Activated T-cell treated with anti-CD3 and anti-CD28 coated beads, Interleukin-2, amount 50 U/mL, for 72 hours (primary cell): ENCODE measurements around the gene GLTPD2. TPM values are rescaled to one million over a fixed set of nuclear protein-coding genes. Genes with fewer than 3 reads are reported as not detected.
"Not testable (repeated sequence)": the region's sequence is repeated elsewhere in the genome, so short reads cannot be mapped to it uniquely, and the experiment has no call there.

Source experiments
- ATAC-seq, 2 donors: fragments of 150-1000 bp; cut with Tn5 transposase; replicated peaks in 1 of 2; 2 replicates each; pipeline ENCODE4 v1.10.0; 2021; ENCODE audit warnings: moderate library complexity in 2 of 2, mild to moderate bottlenecking in 1 of 2
- DNase-seq, 2 donors: peaks; one replicate each; pipeline ENCODE4 v3.0.0; 2021 to 2022; ENCODE audit warnings: mixed read lengths in 1 of 2
- H3K27ac Mint-ChIP-seq: one replicate; pipeline ENCODE4 v1.8.0; 2022; ENCODE audit warnings: mild to moderate bottlenecking, moderate library complexity, mixed read lengths
- H3K27me3 Mint-ChIP-seq: one replicate; pipeline ENCODE4 v1.8.0; 2022; ENCODE audit warnings: low read depth, mixed read lengths
- H3K36me3 Mint-ChIP-seq, 2 donors: one replicate each; pipeline ENCODE4 v1.8.0; 2022; ENCODE audit warnings: mixed read lengths in 2 of 2, mild to moderate bottlenecking in 1 of 2; ENCODE audit not compliant: insufficient read depth in 2 of 2
- H3K4me1 Mint-ChIP-seq: one replicate; pipeline ENCODE4 v1.8.0; 2022; ENCODE audit warnings: low read depth, mixed read lengths
- H3K4me3 Mint-ChIP-seq, 2 donors: one replicate each; pipeline ENCODE4 v1.8.0; 2022; ENCODE audit warnings: mild to moderate bottlenecking in 2 of 2, mixed read lengths in 2 of 2, moderate library complexity in 2 of 2
- H3K9me3 Mint-ChIP-seq, 2 donors: one replicate each; pipeline ENCODE4 v1.8.0; 2022; ENCODE audit warnings: mixed read lengths in 2 of 2
- total RNA-seq, 2 donors: library from RNA; stranded (reverse); gene quantifications; one replicate each; pipeline ENCODE4 v1.2.3, GENCODE V29; 2022

The GLTPD2 gene
- total RNA-seq, 2 donors from 2014 or later: not detected

DNA sequence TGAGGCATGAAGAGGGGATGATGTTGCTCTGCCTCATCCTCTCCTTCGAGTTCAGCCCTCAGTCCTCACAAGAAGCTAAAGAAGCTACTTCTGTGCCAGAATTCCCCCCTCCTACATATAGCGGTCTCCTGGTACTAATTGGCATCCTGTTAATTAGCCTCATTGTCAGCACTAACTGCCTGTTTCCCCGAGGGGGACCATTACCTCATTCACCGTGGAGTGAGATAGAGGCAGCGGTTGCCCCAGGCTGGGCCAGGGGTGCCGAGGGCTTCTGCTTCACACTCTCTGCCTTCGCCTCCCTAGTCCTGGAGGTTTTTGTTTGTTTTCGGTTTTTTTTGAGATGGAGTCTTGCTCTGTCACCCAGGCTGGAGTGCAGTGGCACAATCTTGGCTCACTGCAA lies 38.6 kb downstream of the GLTPD2 start:
- H3K36me3 Mint-ChIP-seq: no peaks in the 10 kb centered on the region
- H3K4me3 Mint-ChIP-seq: no peak overlapping the region
- no peak for ATAC-seq
- H3K27ac Mint-ChIP-seq: no peak overlapping the region
- DNase-seq: no peak
- H3K27me3 Mint-ChIP-seq: no peaks in the 10 kb centered on the region
- H3K9me3 Mint-ChIP-seq: no peaks in the 10 kb centered on the region
- H3K4me1 Mint-ChIP-seq: no peaks in the 10 kb centered on the region

GRCh38 chr17:4832829-4833177 lies 44.0 kb downstream of the GLTPD2 start:
- H3K27ac Mint-ChIP-seq: peak overlapping the region; percentile 67
- peak; percentile 25 to 43 for ATAC-seq
- not testable (repeated sequence) for H3K9me3 Mint-ChIP-seq, H3K36me3 Mint-ChIP-seq, H3K27me3 Mint-ChIP-seq, DNase-seq
- peak overlapping the region; percentile 86 to 96 for H3K4me3 Mint-ChIP-seq
- H3K4me1 Mint-ChIP-seq: peaks cover 32% of the 10 kb centered on the region

- DNase-seq (peak; percentile 89 to 91), ATAC-seq (peak; percentile 90 to 91)
- peaks cover 34% of the 10 kb centered on the region for H3K4me1 Mint-ChIP-seq
- H3K27me3 Mint-ChIP-seq: no peaks in the 10 kb centered on the region
- peaks cover 0 to 2% of the 10 kb centered on the region in 2 donors for H3K36me3 Mint-ChIP-seq
- H3K4me3 Mint-ChIP-seq: peak within 1 kb of the TSS; percentile 86 to 96
- no peaks in the 10 kb centered on the region for H3K9me3 Mint-ChIP-seq
- peak within 1 kb of the TSS; percentile 71 for H3K27ac Mint-ChIP-seq
Observed at GRCh38 chr17:4833178-4833940, 44.6 kb downstream of the GLTPD2 start, which contains the start of gene MINK1. MINK1 (plus strand) TSS chr17:4833340; CDS start chr17:4833584, 244 bp downstream.

GRCh38 chr17:4833941-4834680 lies 45.3 kb downstream of the GLTPD2 start:
- Mint-ChIP-seq H3K9me3 (no peaks in the 10 kb centered on the region), H3K4me3 (peak overlapping the region; percentile 79 to 96), H3K27me3 (no peaks in the 10 kb centered on the region), H3K4me1 (peaks cover 37% of the 10 kb centered on the region), H3K36me3 (peaks cover 0 to 2% of the 10 kb centered on the region in 2 donors), H3K27ac (peak overlapping the region; percentile 71)
- ATAC-seq (no peak), DNase-seq (no peak)

- peak overlapping the region; percentile 79 to 96 for H3K4me3 Mint-ChIP-seq
- no peak overlapping the region for H3K27ac Mint-ChIP-seq
- peaks cover 42% of the 10 kb centered on the region for H3K4me1 Mint-ChIP-seq
- H3K36me3 Mint-ChIP-seq: peaks cover 0 to 2% of the 10 kb centered on the region in 2 donors
- H3K27me3 Mint-ChIP-seq: no peaks in the 10 kb centered on the region
- no peaks in the 10 kb centered on the region for H3K9me3 Mint-ChIP-seq
- no peak for ATAC-seq
- DNase-seq: no peak
Observed at GRCh38 chr17:4834681-4835020, 45.9 kb downstream of the GLTPD2 start.

- peaks cover 58% of the 10 kb centered on the region for H3K4me1 Mint-ChIP-seq
- H3K9me3 Mint-ChIP-seq: no peaks in the 10 kb centered on the region
- peak overlapping the region in 1 of 2 donors; percentile 45 for H3K4me3 Mint-ChIP-seq
- H3K36me3 Mint-ChIP-seq: peaks cover 0 to 2% of the 10 kb centered on the region in 2 donors
- ATAC-seq: no peak
- H3K27ac Mint-ChIP-seq: no peak overlapping the region
- DNase-seq: no peak
- H3K27me3 Mint-ChIP-seq: no peaks in the 10 kb centered on the region
Observed at GRCh38 chr17:4836221-4836620, 47.5 kb downstream of the GLTPD2 start.

DNA sequence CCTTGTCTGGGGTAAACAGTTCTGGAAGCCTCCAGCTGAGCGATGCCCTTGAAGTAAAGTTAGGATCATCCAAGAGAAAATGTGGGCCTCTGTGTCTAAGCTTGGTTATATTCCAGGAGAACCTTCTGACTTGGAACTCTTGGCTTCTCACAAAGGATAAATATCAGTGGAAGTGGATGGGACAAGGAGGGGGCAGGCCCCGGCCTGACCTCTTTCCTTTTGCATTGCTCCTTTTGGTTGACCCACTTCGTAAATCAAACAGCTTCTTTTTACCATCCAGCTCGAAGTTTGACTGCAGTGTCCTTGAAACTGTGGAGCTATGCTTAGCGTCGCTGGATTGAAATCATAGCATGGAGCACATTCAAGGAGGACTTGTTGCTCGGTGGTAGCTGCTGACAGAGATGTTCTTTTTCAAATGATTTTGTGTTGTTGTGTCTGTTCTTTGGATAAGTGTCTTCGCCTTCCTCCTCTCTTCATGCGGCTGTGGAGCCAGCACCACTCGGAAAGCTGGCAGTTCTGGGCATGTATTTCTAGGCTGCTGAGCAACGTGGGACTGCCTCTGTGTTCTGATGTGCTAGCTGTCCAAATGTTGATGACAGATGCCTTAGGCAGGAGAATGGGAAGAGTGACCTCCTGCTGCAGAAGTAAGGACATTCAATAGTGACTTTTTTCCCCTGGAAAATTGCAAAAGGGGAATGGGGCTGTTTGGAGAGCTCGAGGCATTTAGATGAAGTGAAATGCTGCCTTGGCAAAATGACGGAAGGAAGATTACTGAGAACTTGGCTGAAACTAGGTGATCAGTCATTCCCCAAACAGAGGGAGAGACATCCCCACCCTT lies 48.9 kb downstream of the GLTPD2 start:
- Mint-ChIP-seq H3K27ac (no peak overlapping the region), H3K27me3 (no peaks in the 10 kb centered on the region), H3K9me3 (no peaks in the 10 kb centered on the region), H3K4me3 (no peak overlapping the region), H3K36me3 (peaks cover 0 to 2% of the 10 kb centered on the region in 2 donors), H3K4me1 (peaks cover 72% of the 10 kb centered on the region)
- DNase-seq (no peak), ATAC-seq (no peak)

DNA sequence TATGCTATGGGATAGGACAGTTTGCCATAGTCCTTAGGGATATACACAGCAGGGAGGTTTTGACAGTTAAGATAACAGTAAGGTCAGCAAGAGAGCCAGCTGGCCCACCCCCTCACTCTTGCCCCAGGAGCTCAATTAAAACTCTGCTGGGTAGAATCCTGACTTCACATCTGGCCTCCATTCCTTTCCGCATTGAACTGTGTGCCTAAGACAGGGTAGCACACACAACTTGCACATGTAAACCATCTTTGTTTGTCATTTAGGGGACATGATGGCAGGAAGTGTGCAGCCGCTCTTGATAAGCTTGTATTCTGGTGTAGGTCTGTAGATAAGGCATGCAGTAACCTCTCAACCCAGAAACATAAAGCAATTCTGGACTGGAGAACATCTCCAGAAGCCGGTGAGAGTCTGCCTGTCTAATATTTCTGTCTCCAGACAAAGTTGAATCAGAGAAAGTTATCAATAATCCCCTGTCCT lies 49.6 kb downstream of the GLTPD2 start:
- peaks cover 75% of the 10 kb centered on the region for H3K4me1 Mint-ChIP-seq
- H3K36me3 Mint-ChIP-seq: peaks cover 0 to 2% of the 10 kb centered on the region in 2 donors
- ATAC-seq: no peak
- H3K27me3 Mint-ChIP-seq: no peaks in the 10 kb centered on the region
- H3K9me3 Mint-ChIP-seq: no peaks in the 10 kb centered on the region
- H3K27ac Mint-ChIP-seq: no peak overlapping the region
- no peak overlapping the region for H3K4me3 Mint-ChIP-seq
- DNase-seq: no peak

DNA sequence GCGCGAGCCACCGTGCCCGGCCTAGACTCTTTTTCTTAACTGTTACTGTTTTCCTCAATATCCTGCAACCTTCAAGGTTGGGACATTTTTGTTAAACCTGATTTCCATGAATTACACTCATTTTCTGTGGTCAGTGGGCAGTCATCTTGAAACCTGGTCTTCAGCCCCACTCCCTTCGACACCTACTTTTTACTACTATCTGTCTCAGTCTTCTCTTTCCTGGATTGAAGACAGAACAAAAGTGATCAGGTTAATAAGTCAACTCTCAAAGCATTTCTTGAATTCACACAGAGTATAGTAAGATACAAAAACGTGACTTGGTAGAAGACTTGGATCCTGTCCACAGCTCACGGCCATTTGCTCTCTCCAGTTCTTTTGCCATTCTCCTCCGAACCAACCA lies 50.5 kb downstream of the GLTPD2 start:
- DNase-seq: no peak
- Mint-ChIP-seq H3K4me3 (peak overlapping the region; percentile 13 to 33), H3K4me1 (peaks cover 68% of the 10 kb centered on the region), H3K36me3 (no peaks in the 10 kb centered on the region), H3K9me3 (no peaks in the 10 kb centered on the region), H3K27me3 (no peaks in the 10 kb centered on the region), H3K27ac (no peak overlapping the region)
- ATAC-seq: peak in 1 of 2 donors; percentile 24

Other genes with a start within 250 kb of the GLTPD2 start
- 10 to 100 TPM; 44.5 to 55.7 TPM for gene MYBBP1A, start 233.6 kb upstream of the GLTPD2 start, total RNA-seq
- gene GGT6, start 228.4 kb upstream of the GLTPD2 start, total RNA-seq: not detected
- not detected for gene SMTNL2, start 204.4 kb upstream of the GLTPD2 start, total RNA-seq
- gene ALOX15, start 147.3 kb upstream of the GLTPD2 start, total RNA-seq: under 1 TPM in 1 of 2 donors, not detected in 1; 0.26 TPM
- 100 to 1,000 TPM in 1 of 2 donors, 10 to 100 TPM in 1; 93.8 to 113 TPM for gene PELP1, start 84.8 kb upstream of the GLTPD2 start, total RNA-seq
- gene ARRB2, start 78.3 kb upstream of the GLTPD2 start, total RNA-seq: 100 to 1,000 TPM; 216 to 258 TPM
- gene MED11, start 57.5 kb upstream of the GLTPD2 start, total RNA-seq: 10 to 100 TPM in 1 of 2 donors, 1 to 10 TPM in 1; 9.9 to 14.0 TPM
- under 1 TPM in 1 of 2 donors, not detected in 1; 0.17 TPM for gene ZMYND15, start 49.1 kb upstream of the GLTPD2 start, total RNA-seq
- 1 to 10 TPM; 2.2 to 4.3 TPM for gene CXCL16, start 49.0 kb upstream of the GLTPD2 start, total RNA-seq
- gene TM4SF5, start 17.1 kb upstream of the GLTPD2 start, total RNA-seq: not detected
- 1 to 10 TPM in 1 of 2 donors, under 1 TPM in 1; 0.46 to 1.1 TPM for gene VMO1, start 2.6 kb upstream of the GLTPD2 start, total RNA-seq
- gene PSMB6, start 7.2 kb downstream of the GLTPD2 start, total RNA-seq: 10 to 100 TPM; 56.3 to 68.7 TPM
- 10 to 100 TPM; 27.5 to 50.9 TPM for gene PLD2, start 18.2 kb downstream of the GLTPD2 start, total RNA-seq
- 10 to 100 TPM; 74.4 to 82.7 TPM for gene MINK1, start 44.4 kb downstream of the GLTPD2 start, total RNA-seq
- gene C17orf107, start 110.6 kb downstream of the GLTPD2 start, total RNA-seq: 1 to 10 TPM; 3.4 to 4.7 TPM
- gene CHRNE, start 114.1 kb downstream of the GLTPD2 start, total RNA-seq: under 1 TPM; 0.60 to 0.89 TPM
- under 1 TPM in 1 of 2 donors, not detected in 1; 0.26 TPM for gene GP1BA, start 143.3 kb downstream of the GLTPD2 start, total RNA-seq
- 10 to 100 TPM; 40.4 to 43.8 TPM for gene SLC25A11, start 151.1 kb downstream of the GLTPD2 start, total RNA-seq
- gene RNF167, start 151.3 kb downstream of the GLTPD2 start, total RNA-seq: 100 to 1,000 TPM; 176 to 201 TPM
- gene PFN1, start 159.6 kb downstream of the GLTPD2 start, total RNA-seq: 1,000 to 10,000 TPM; 1,225 to 1,232 TPM
- 100 to 1,000 TPM in 1 of 2 donors, 10 to 100 TPM in 1; 90.0 to 102 TPM for gene ENO3, start 162.2 kb downstream of the GLTPD2 start, total RNA-seq
- 100 to 1,000 TPM; 140 to 158 TPM for gene SPAG7, start 178.9 kb downstream of the GLTPD2 start, total RNA-seq
- gene CAMTA2, start 198.7 kb downstream of the GLTPD2 start, total RNA-seq: 100 to 1,000 TPM; 206 to 207 TPM
- gene INCA1, start 208.6 kb downstream of the GLTPD2 start, total RNA-seq: under 1 TPM in 1 of 2 donors, not detected in 1; 0.60 TPM
- 10 to 100 TPM; 38.3 to 41.3 TPM for gene KIF1C, start 209.0 kb downstream of the GLTPD2 start, total RNA-seq
- gene SLC52A1, start 246.5 kb downstream of the GLTPD2 start, total RNA-seq: under 1 TPM; 0.23 to 0.46 TPM